Erythroblast (primary cell): ENCODE data around the gene TMCC3.

Source experiments
- GATA1 ChIP-seq: IDR thresholded peaks from 2 replicates; pipeline ENCODE4 v1.6.1; 2011; ENCODE audit warnings: low read depth, mild to moderate bottlenecking, control low read depth, low read length, moderate library complexity
- POLR2A ChIP-seq: IDR thresholded peaks from 2 replicates; pipeline ENCODE4 v1.6.1; 2011; ENCODE audit warnings: mild to moderate bottlenecking, low read length

DNA sequence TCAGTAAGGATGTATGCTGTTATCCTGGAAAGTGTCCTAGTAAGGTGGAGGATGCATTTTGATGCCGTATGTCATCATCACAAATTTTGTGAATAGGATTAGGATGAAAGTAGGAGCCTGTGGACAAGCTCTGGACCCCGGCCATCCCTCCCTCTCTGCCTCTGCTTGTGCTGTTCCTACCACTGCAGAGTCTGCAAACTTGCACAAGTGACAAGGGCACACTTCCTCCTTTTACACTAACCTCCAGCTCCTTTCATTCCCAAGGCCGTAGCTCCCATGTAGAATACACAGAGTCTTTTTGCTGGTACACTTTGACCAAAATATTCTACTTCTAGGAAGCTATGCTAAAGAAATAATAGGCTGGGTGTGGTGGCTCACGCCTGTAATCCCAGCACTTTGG, 13.3 kb upstream of the TMCC3 start:
- TF ChIP-seq POLR2A, result no peak
- TF ChIP-seq GATA1, result no peak
